H1 (cell line): ENCODE data around the gene CACNB2. TPM values are rescaled to one million over a fixed set of nuclear protein-coding genes. Genes with fewer than 3 reads are reported as not detected.

ENCODE experiments used
- TCF12 ChIP-seq: IDR thresholded peaks from 2 replicates; pipeline ENCODE4 v1.6.1; 2011; ENCODE audit warnings: low read depth, mild to moderate bottlenecking, low read length
- polyA plus RNA-seq, 7 experiments: library from polyadenylated mRNA; depleted of rRNA in 3 of 7; stranded (reverse) in 5 of 7; unstranded in 2 of 7; fragments of >200 nt in 5 of 7; fragments of 200-250 nt in 2 of 7; gene quantifications; 1 replicate in 5 of 7; 2 replicates in 1 of 7; 4 replicates in 1 of 7; pipeline versions ENCODE4 v1.2.1 to v1.2.3, GENCODE V29; 2011 to 2013; ENCODE audit warnings: missing spikeins in 2 of 7, mixed read lengths in 2 of 7
- total RNA-seq: library from RNA; stranded (reverse); fragmentation: NEBNext Ultra II Directional; extraction: Animal tissue kit (Norgen Biotek cat#: 25700); gene quantifications from 2 replicates; pipeline ENCODE4 v1.2.1, GENCODE V29; 2021

Gene CACNB2
- total and polyA plus RNA-seq, 2 of the 8 experiments (the other 6 are each of a cell fraction or from before 2014, with no cell fraction given): 2.4 to 3.2 TPM

- no peak for TF ChIP-seq TCF12
Measured at GRCh38 chr10:18297659-18298058, 157.4 kb downstream of the CACNB2 start (continued).
